Endothelial cell of umbilical vein (primary cell): Measurements from ENCODE around the gene TK2. TPM values are rescaled to one million over a fixed set of nuclear protein-coding genes. Genes with fewer than 3 reads are reported as not detected.

Experiments used
- BruUV-seq: library from RNA; stranded (reverse); fragments of 400-500 nt; replicated peaks from 2 replicates; lab custom pipeline; 2021; lab: Mats Ljungman, UMichigan
- CTCF ChIA-PET: fragments of 300-600, 350-600 bp; sonication (Branson Sonifier 250); formaldehyde crosslinking; loops from one replicate; lab custom pipeline; 2021; ENCODE audit warnings: antibody characterized with exemption, inconsistent platforms; lab: Charles Lee
- POLR2A ChIA-PET: fragments of 300-600, 350-600 bp; sonication (Branson Sonifier 250); formaldehyde crosslinking; loops from one replicate; lab custom pipeline; 2021; ENCODE audit warnings: antibody characterized with exemption, inconsistent platforms; lab: Charles Lee
- DNase-seq: peaks from one replicate; pipeline ENCODE4 v3.0.0-alpha.2; 2011; ENCODE audit warnings: low read depth, low spot score
- FAIRE-seq: peaks from 2 replicates; lab custom pipeline; 2011; peaks lifted over from hg19 to GRCh38; lab: Jason Lieb, UNC
- H2AFZ ChIP-seq: 2 replicates; pipeline ENCODE4 v1.6.0; 2012; ENCODE audit warnings: low read depth, low read length, control low read depth, inconsistent platforms
- H3K27ac ChIP-seq: 2 replicates; pipeline ENCODE4 v1.5.1; 2011; ENCODE audit warnings: low read depth, mild to moderate bottlenecking, control low read depth, low read length, moderate library complexity; ENCODE audit not compliant: insufficient read depth
- H3K27me3 ChIP-seq, 2 experiments: 2 replicates each; pipeline versions ENCODE4 v1.6.0 to v1.6.1; 2011; ENCODE audit warnings: low read length in 2 of 2, mixed read lengths in 1 of 2; ENCODE audit not compliant: control insufficient read depth in 2 of 2, insufficient read depth in 2 of 2
- H3K36me3 ChIP-seq, 2 experiments: 2 replicates in 1 of 2; 3 replicates in 1 of 2; pipeline ENCODE4 v1.5.1; 2011; ENCODE audit warnings: low read length in 2 of 2, mild to moderate bottlenecking in 1 of 2, moderate library complexity in 1 of 2; ENCODE audit not compliant: control insufficient read depth in 2 of 2, insufficient read depth in 2 of 2; ENCODE audit errors: extremely low read depth in 1 of 2
- H3K4me1 ChIP-seq: 3 replicates; pipeline ENCODE4 v1.5.1; 2011; ENCODE audit warnings: mild to moderate bottlenecking, low read length; ENCODE audit not compliant: control insufficient read depth, insufficient read depth; ENCODE audit errors: extremely low read depth
- H3K4me2 ChIP-seq: 2 replicates; pipeline ENCODE4 v1.6.1; 2011; ENCODE audit warnings: low read length, control low read depth, mixed read lengths; ENCODE audit not compliant: insufficient read depth
- H3K4me3 ChIP-seq, 3 experiments: fragments of 200-600 bp in 1 of 3; sonication (generic), shearing (Covaris generic) in 1 of 3; replicated peaks in 1 of 3; 2 replicates each; pipeline ENCODE4 v1.5.1; 2011 to 2016; ENCODE audit warnings: control low read depth in 3 of 3, low read length in 3 of 3, mild to moderate bottlenecking in 2 of 3, inconsistent platforms in 1 of 3, low read depth in 1 of 3, moderate library complexity in 1 of 3; ENCODE audit not compliant: insufficient read depth in 1 of 3
- H3K79me2 ChIP-seq: 2 replicates; pipeline ENCODE4 v1.6.0; 2012; ENCODE audit warnings: low read length, inconsistent platforms; ENCODE audit not compliant: control insufficient read depth, insufficient read depth
- H3K9ac ChIP-seq: replicated peaks from 2 replicates; pipeline ENCODE3; 2011; ENCODE audit warnings: low read length, control low read depth; ENCODE audit not compliant: insufficient read depth; ENCODE audit errors: extremely low read depth
- H3K9me1 ChIP-seq: replicated peaks from 3 replicates; pipeline ENCODE4 v1.6.0; 2011; ENCODE audit warnings: mild to moderate bottlenecking, low read length; ENCODE audit not compliant: control insufficient read depth, insufficient read depth; ENCODE audit errors: extremely low read depth
- H3K9me3 ChIP-seq: replicated peaks from 2 replicates; pipeline ENCODE4 v1.5.1; 2012; ENCODE audit warnings: low read length, inconsistent platforms; ENCODE audit not compliant: control insufficient read depth, insufficient read depth
- H4K20me1 ChIP-seq: replicated peaks from 2 replicates; pipeline ENCODE3; 2011; ENCODE audit warnings: mild to moderate bottlenecking, low read length; ENCODE audit not compliant: control insufficient read depth, insufficient read depth; ENCODE audit errors: extremely low read depth
- EZH2 ChIP-seq: IDR thresholded peaks from 2 replicates; pipeline ENCODE4 v1.6.1; 2012; ENCODE audit warnings: borderline replicate concordance, low read depth, mild to moderate bottlenecking, moderate library complexity, low read length, inconsistent platforms; ENCODE audit not compliant: severe bottlenecking
- FOS ChIP-seq: IDR thresholded peaks from 2 replicates; pipeline ENCODE4 v1.6.1; 2011; ENCODE audit warnings: mild to moderate bottlenecking, low read length, moderate library complexity, borderline replicate concordance; ENCODE audit not compliant: insufficient read depth
- GATA2 ChIP-seq: IDR thresholded peaks from 2 replicates; pipeline ENCODE4 v1.7.0; 2011; ENCODE audit warnings: low read depth, mild to moderate bottlenecking, moderate library complexity, mixed read lengths, low read length; ENCODE audit not compliant: insufficient read length, insufficient read depth
- JUN ChIP-seq: IDR thresholded peaks from 2 replicates; pipeline ENCODE4 v1.6.1; 2011; ENCODE audit warnings: borderline replicate concordance, low read depth; ENCODE audit not compliant: insufficient read length, insufficient read depth
- MYC ChIP-seq: IDR thresholded peaks from one replicate; pipeline ENCODE4 v1.6.1; 2011; ENCODE audit warnings: mild to moderate bottlenecking, low read depth, low read length
- POLR2A ChIP-seq: IDR thresholded peaks from 2 replicates; pipeline ENCODE4 v1.6.1; 2012; ENCODE audit warnings: low read depth, mild to moderate bottlenecking, control low read depth, low read length
- POLR2AphosphoS5 ChIP-seq: IDR thresholded peaks from 2 replicates; pipeline ENCODE4 v1.6.1; 2012; ENCODE audit warnings: low read depth, mild to moderate bottlenecking, control low read depth, low read length, moderate library complexity; ENCODE audit not compliant: insufficient read depth
- dilution Hi-C: fragments of 300-500 bp; cut with MboI; formaldehyde crosslinking; loops from one replicate; pipeline ENCODE4 v1.15.0; 2019; ENCODE audit warnings: low sequenced_read_pairs; ENCODE audit not compliant: extremely low pct_ligation_motif_present
- intact Hi-C: fragments of 100-400 bp; cut with micrococcal nuclease; formaldehyde crosslinking; loops from one replicate; pipeline ENCODE4 v1.10.0; 2022
- polyA plus RNA-seq, 4 experiments: library from polyadenylated mRNA; depleted of rRNA in 3 of 4; stranded (reverse) in 3 of 4; unstranded in 1 of 4; fragments of >200 nt; gene quantifications; 2 replicates each; pipeline versions ENCODE4 v1.2.1 to v1.2.3, GENCODE V29; 2011 to 2012; ENCODE audit warnings: missing spikeins in 1 of 4
- total RNA-seq: library from RNA; stranded (reverse); gene quantifications from 2 replicates; pipeline ENCODE4 v1.2.3, GENCODE V29; 2021
- TF ChIP-seq, protein P1 (sequence below): IDR thresholded peaks from 2 replicates; pipeline ENCODE4 v1.6.1; 2011; ENCODE audit not compliant: insufficient read depth, insufficient read length
- TF ChIP-seq, protein P2 (sequence below), 2 donors: IDR thresholded peaks; 1 replicate in 1 of 2; 2 replicates in 1 of 2; pipeline ENCODE4 v1.5.1; 2011; ENCODE audit warnings: low read length in 2 of 2, mild to moderate bottlenecking in 2 of 2, moderate library complexity in 2 of 2, control low read depth in 1 of 2, inconsistent platforms in 1 of 2, low read depth in 1 of 2; ENCODE audit not compliant: insufficient read depth in 1 of 2; ENCODE audit errors: extremely low read depth in 1 of 2

TK2 gene
- total and polyA plus RNA-seq, 2 donors (not counting 3 experiments of a cell fraction or from before 2014, with no cell fraction given), result 12.1 to 25.2 TPM

DNA sequence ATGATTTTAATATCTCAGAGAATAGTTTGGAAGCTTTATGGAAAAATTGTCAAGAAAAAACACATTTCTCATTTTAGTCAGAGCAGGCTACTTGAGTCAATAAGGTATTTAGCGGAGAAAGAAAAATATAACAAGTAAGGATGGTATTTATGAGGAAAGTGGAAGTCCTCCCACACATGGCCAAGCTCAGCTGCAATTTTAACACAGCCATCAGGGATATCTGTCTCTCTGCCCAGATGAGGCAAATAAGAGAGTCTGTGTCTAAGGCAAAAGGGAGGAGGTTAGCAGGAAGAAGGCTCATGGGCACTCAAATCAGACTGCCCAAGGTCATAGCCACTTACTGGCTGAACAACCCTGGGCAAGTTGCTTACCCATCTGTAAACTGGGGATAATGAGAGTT is 24.2 kb upstream of the TK2 start:
- Histone ChIP-seq H3K9ac (no peak overlapping the region), H3K4me1 (peaks cover 24% of the 10 kb centered on the region), H3K4me3 (no peak overlapping the region), H3K9me3 (no peaks in the 10 kb centered on the region), H4K20me1 (no peaks in the 10 kb centered on the region), H3K9me1 (no peaks in the 10 kb centered on the region), H2AFZ (no peak overlapping the region), H3K4me2 (no peak overlapping the region), H3K27ac (no peak overlapping the region), H3K79me2 (no peaks in the 10 kb centered on the region), H3K27me3 (peaks cover 4 to 10% of the 10 kb centered on the region in 2 experiments), H3K36me3 (no peaks in the 10 kb centered on the region)
- intact Hi-C loops, result no loop called here
- no TSS peak for BruUV-seq
- dilution Hi-C loops, result no loop called here
- DNase-seq, result no peak
- CTCF ChIA-PET, result interaction anchor here (1.0 to 1.8 kb wide), 4 partner anchors 10 to 58 kb away, joined by 3 to 9 read pairs (median 4); no protein-coding TSS in a partner anchor
- POLR2A ChIA-PET, result no interaction called here
- no peak for FAIRE-seq
- TF ChIP-seq, protein P1, sequence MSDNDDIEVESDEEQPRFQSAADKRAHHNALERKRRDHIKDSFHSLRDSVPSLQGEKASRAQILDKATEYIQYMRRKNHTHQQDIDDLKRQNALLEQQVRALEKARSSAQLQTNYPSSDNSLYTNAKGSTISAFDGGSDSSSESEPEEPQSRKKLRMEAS, result no peak
- TF ChIP-seq GATA2, result no peak

DNA sequence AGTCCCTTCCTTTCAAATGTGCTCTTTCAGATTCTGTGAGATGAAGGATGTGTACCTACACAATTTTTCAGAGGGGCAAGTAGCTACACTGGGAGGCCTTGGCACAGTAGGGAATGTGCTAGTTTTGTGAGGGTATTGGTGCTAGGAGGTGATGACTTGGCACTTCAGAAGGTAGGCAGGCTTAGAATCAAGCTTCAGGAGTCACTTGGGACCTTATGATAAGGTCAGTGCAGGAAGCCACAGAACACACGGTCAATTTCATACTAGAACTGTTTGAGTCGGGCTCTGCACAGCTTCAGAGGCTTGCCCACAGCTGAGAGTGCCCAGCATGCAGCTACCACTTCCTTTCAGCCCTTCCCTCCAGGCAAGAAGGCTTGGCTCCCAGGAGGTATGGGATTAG is 22.4 kb upstream of the TK2 start:
- no peaks in the 10 kb centered on the region for H3K9me3 ChIP-seq
- H3K79me2 ChIP-seq, result no peaks in the 10 kb centered on the region
- BruUV-seq, result no TSS peak
- no peaks in the 10 kb centered on the region for H3K36me3 ChIP-seq
- H4K20me1 ChIP-seq, result no peaks in the 10 kb centered on the region
- ChIA-PET POLR2A (no interaction called here), CTCF (interaction anchor here (1.2 to 1.8 kb wide), 2 partner anchors 9 to 36 kb away, joined by 5 read pairs; no protein-coding TSS in a partner anchor)
- no peaks in the 10 kb centered on the region for H3K27me3 ChIP-seq
- no peak overlapping the region for H3K27ac ChIP-seq
- TF ChIP-seq, protein P2, sequence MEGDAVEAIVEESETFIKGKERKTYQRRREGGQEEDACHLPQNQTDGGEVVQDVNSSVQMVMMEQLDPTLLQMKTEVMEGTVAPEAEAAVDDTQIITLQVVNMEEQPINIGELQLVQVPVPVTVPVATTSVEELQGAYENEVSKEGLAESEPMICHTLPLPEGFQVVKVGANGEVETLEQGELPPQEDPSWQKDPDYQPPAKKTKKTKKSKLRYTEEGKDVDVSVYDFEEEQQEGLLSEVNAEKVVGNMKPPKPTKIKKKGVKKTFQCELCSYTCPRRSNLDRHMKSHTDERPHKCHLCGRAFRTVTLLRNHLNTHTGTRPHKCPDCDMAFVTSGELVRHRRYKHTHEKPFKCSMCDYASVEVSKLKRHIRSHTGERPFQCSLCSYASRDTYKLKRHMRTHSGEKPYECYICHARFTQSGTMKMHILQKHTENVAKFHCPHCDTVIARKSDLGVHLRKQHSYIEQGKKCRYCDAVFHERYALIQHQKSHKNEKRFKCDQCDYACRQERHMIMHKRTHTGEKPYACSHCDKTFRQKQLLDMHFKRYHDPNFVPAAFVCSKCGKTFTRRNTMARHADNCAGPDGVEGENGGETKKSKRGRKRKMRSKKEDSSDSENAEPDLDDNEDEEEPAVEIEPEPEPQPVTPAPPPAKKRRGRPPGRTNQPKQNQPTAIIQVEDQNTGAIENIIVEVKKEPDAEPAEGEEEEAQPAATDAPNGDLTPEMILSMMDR (IDR thresholded peaks at IDR 0.05; ENCODE audit: extremely low read depth in 1 of 2, insufficient read depth in 1 of 2, low read depth in 1 of 2, low read length in 2 of 2), result no peak
- TF ChIP-seq POLR2AphosphoS5, result no peak
- no peak for TF ChIP-seq POLR2A
- TF ChIP-seq EZH2, result no peak
- TF ChIP-seq, protein P1, result no peak
- no peak for TF ChIP-seq FOS
- TF ChIP-seq JUN, result no peak
- TF ChIP-seq GATA2, result no peak
- TF ChIP-seq MYC, result no peak
- FAIRE-seq, result no peak
- dilution Hi-C loops, result no loop called here
- H3K4me3 ChIP-seq, result no peak overlapping the region
- peaks cover 27% of the 10 kb centered on the region for H3K4me1 ChIP-seq
- DNase-seq, result no peak
- H3K4me2 ChIP-seq, result no peak overlapping the region
- no peak overlapping the region for H2AFZ ChIP-seq
- intact Hi-C loops, result no loop called here
- no peak overlapping the region for H3K9ac ChIP-seq
- no peaks in the 10 kb centered on the region for H3K9me1 ChIP-seq
